ENCODE data around the gene ZNF503.

Gene ZNF503

DNA sequence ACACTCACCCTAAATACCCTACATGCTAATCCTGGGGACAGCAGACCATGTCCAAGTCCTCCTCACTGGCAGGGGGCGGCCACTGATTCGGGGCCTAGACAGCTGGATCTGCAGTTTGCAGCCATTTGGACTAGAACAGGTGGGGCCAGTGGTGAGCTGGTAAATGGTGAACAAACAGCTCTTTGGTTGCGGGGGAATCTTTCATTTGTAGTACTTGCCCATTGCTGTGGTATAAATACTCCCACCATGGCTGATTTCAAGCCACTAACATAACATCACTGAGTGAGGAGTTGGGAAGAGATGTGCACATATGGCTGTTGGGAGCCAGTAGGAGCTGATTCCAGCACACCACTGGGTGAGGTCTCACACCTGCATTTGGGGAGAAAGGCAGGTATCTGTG is 13.5 kb downstream of the ZNF503 start:
- no peak for DNase-seq (ENCODE audit: low spot score)
- TF ChIP-seq, protein P1, sequence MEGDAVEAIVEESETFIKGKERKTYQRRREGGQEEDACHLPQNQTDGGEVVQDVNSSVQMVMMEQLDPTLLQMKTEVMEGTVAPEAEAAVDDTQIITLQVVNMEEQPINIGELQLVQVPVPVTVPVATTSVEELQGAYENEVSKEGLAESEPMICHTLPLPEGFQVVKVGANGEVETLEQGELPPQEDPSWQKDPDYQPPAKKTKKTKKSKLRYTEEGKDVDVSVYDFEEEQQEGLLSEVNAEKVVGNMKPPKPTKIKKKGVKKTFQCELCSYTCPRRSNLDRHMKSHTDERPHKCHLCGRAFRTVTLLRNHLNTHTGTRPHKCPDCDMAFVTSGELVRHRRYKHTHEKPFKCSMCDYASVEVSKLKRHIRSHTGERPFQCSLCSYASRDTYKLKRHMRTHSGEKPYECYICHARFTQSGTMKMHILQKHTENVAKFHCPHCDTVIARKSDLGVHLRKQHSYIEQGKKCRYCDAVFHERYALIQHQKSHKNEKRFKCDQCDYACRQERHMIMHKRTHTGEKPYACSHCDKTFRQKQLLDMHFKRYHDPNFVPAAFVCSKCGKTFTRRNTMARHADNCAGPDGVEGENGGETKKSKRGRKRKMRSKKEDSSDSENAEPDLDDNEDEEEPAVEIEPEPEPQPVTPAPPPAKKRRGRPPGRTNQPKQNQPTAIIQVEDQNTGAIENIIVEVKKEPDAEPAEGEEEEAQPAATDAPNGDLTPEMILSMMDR (IDR thresholded peaks at IDR 0.05; ENCODE audit: extremely low read depth, insufficient read depth, missing control alignments): no peak
- in situ Hi-C loops (cut with MboI; ENCODE audit: low pct_unique_long_range_greater_than_20kb, low sequenced_read_pairs, unreplicated experiment): no loop called here

DNA sequence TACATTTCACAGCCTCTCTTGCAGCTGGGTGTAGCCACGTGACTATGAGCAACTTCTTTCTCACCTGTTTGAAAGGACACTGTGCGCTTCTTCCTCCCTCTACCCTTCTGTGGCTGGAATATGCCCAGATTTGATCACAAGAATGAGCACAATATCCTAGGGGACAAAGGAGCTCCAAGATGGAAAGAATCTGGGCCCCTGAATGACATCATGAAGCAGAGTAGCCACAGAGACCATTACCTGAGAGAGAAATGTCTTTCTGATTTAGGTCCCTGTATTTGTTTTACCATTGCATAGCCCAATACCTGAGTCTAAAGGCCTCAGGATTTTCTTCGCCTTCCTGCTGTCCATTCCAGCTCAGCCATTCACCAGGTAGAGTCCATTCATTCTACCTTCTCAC is 15.4 kb downstream of the ZNF503 start:
- no peak for DNase-seq (ENCODE audit: low spot score)
- TF ChIP-seq, protein P1 (IDR thresholded peaks at IDR 0.05; ENCODE audit: extremely low read depth, insufficient read depth, missing control alignments): no peak
- in situ Hi-C loops (cut with MboI; ENCODE audit: low pct_unique_long_range_greater_than_20kb, low sequenced_read_pairs, unreplicated experiment): no loop called here

DNA sequence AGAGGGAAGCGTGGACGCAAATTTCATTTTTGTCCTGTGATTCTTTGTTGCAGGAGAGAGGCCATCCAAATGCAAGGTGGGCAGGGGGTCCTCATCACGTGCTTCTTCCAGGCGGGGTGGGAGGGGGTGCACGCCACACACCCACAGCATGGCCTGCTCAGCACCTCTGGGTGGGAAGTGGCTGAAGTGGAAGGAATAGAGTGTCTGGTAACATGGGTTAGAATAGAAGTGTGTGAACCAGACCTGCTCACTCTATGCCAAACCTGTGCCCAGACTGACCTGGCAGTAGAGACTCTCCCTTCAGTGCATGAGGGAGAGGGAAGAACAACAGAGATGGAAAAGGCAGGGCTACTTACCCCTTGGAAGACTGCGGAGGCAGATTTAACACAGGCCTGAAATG is 21.7 kb downstream of the ZNF503 start:
- TF ChIP-seq, protein P1 (IDR thresholded peaks at IDR 0.05; ENCODE audit: extremely low read depth, insufficient read depth, missing control alignments): no peak
- DNase-seq (ENCODE audit: low spot score): no peak
- in situ Hi-C loops (cut with MboI; ENCODE audit: low pct_unique_long_range_greater_than_20kb, low sequenced_read_pairs, unreplicated experiment): no loop called here

DNA sequence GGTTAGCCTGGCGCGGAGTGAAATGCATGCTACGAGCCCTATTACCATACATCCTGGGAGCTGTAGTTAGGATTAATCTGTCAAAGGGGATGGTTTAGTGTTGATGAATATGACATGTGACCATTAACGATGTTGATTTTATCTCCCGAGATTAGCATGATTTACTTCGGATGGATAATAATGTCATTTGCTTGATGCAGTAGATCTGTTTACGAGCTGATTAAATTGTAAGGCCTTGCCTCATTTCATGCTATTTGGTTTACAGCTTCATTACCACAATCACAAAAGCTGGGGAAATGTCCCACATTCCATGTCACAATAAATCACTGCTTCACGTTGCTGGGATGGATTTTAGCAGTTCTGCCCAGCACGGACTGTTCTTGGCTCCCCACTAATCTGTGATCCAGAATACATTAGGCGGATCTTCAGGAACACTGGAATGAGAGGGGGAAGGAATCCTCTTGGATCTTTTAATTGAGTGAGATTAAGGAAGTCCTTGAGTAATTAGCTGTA is 22.3 kb downstream of the ZNF503 start:
- in situ Hi-C loops (cut with MboI; ENCODE audit: low pct_unique_long_range_greater_than_20kb, low sequenced_read_pairs, unreplicated experiment): no loop called here
- TF ChIP-seq, protein P1 (IDR thresholded peaks at IDR 0.05; ENCODE audit: extremely low read depth, insufficient read depth, missing control alignments): no peak
- no peak for DNase-seq (ENCODE audit: low spot score)

DNA sequence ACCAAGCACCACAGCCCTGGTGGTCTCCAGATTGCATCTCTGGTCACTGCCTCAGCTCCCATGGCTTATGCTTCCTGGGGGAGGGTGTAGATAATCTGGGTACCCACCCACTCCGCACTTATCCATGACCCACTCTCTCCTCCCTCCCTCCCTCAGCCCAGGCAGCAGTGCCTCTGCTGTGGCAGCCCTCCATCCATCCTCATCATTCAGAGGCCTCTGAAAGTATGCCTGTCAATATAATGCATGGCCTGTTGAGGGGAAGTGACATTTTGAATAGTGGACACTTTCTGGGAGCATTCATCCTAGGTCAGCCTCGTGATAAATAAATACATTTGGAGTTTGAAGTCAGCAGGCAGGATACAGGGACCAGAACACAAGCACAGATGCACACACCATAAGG is 23.2 kb downstream of the ZNF503 start:
- TF ChIP-seq, protein P1 (IDR thresholded peaks at IDR 0.05; ENCODE audit: extremely low read depth, insufficient read depth, missing control alignments): no peak
- DNase-seq (ENCODE audit: low spot score): no peak
- in situ Hi-C loops (cut with MboI; ENCODE audit: low pct_unique_long_range_greater_than_20kb, low sequenced_read_pairs, unreplicated experiment): no loop called here

DNA sequence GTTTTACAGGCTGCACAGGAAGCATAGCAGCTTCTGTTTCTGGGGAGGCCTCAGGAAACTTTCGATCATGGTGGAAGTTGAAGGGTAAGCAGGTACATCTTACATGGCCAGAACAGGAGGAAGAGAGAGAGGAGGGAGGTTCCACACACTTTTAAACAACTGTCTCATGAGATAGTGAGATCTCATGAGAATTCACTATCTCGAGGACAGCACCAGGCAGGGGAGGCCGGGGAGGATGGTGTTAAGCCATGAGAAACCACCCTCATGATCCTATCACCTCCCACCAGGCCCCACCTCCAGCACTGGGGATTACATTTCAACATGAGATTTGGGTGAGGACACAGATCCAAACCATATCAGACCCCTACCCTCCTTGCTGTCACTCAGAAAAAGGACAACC is 23.7 kb downstream of the ZNF503 start:
- TF ChIP-seq, protein P1 (IDR thresholded peaks at IDR 0.05; ENCODE audit: extremely low read depth, insufficient read depth, missing control alignments): no peak
- in situ Hi-C loops (cut with MboI; ENCODE audit: low pct_unique_long_range_greater_than_20kb, low sequenced_read_pairs, unreplicated experiment): no loop called here
- no peak for DNase-seq (ENCODE audit: low spot score)

DNA sequence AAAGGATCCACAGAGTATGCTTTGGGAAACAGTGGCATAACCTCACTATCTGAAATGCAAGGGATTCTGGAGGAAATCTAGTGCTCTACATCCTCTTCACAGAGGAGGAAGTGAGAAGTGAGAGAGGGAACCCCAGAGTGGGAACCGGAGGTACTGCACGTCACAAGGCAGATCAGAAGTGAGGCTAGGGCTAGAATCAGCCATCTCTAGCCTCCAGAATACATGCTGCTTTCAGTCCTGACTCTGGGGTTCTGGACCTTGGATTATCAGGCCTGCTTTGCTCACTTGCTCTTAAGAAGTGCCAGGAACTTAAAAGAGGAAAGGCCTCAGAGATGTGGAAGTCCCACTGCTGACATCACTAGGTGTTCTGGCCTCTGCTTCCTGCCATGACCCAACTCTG is 25.7 kb downstream of the ZNF503 start:
- in situ Hi-C loops (cut with MboI; ENCODE audit: low pct_unique_long_range_greater_than_20kb, low sequenced_read_pairs, unreplicated experiment): no loop called here
- TF ChIP-seq, protein P1 (IDR thresholded peaks at IDR 0.05; ENCODE audit: extremely low read depth, insufficient read depth, missing control alignments): no peak
- DNase-seq (ENCODE audit: low spot score): peak; percentile 36
